Stimulated activated CD8-positive, alpha-beta memory T cell treated with anti-CD3 and anti-CD28 coated beads, Interleukin-7, amount 100 ng/mL, for 24 hours (primary cell): ENCODE data around the gene CARS1.

Experiments used
- DNase-seq: peaks from one replicate; pipeline ENCODE4 v3.0.0-alpha.2; 2020; ENCODE audit warnings: low read depth

Gene CARS1

GRCh38 chr11:2955906-2956476, 101.2 kb downstream of the CARS1 start:
- no peak for DNase-seq

- DNase-seq: no peak
Observed at GRCh38 chr11:2954263-2954662, 103.0 kb downstream of the CARS1 start.

GRCh38 chr11:2952290-2952689, 104.9 kb downstream of the CARS1 start:
- DNase-seq: no peak

GRCh38 chr11:2951231-2952110, 105.8 kb downstream of the CARS1 start:
- DNase-seq: no peak
